ENCODE results near the gene COMMD1.
"Not testable (repeated sequence)": the region's sequence is repeated elsewhere in the genome, so short reads cannot be mapped to it uniquely, and the experiment has no call there.

Gene COMMD1

GRCh38 chr2:61924895-61925663, 19.6 kb downstream of the COMMD1 start:
- no peak for DNase-seq (ENCODE audit: low read depth, low spot score)

DNA sequence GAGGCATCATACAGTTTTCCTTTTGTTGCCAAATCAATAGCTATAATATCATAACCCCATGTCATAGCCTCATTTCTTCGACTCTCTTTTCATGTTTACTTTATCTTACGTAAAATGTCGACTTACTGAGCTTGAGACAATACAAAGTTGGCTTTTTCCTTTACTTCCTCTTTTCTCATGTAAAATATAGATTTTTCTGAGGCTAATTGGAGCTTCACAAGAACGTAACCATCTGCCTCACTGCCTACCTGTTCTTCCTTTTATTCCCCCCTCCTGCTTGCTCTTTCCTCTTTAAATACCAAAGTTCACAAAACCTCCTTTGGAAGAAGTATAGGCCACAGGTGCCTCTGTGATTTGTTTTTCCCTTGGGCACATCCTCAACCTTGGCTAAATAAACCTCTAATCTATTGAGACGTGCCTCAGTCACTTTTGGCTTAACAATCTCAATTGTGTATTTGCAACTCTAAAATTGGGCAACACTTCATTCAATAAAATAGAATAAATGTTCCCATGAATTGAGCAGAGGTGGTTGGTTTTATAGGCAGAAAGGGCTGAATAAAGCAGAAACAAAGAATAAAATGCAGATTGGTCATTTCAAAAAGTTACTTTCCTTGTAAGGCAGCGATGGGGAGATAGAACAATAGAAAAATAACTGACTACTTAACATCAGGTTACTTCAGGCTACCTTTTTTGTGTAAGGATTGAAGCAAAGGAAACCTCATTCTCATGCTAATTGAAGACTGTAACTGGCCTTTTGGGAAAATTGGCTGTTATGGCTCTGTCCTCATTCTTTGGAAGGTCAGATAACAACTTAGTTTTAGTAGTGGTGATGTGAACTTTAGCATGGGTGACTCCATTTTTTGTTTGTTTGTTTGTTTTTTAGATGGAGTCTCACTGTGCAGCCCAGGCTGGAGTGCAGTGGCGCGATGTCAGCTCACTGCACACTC, 21.3 kb downstream of the COMMD1 start:
- no peak for DNase-seq (ENCODE audit: low read depth, low spot score)

GRCh38 chr2:61928826-61929461, 23.5 kb downstream of the COMMD1 start:
- no peak for DNase-seq (ENCODE audit: low read depth, low spot score)

- DNase-seq (ENCODE audit: low read depth, low spot score) = no peak
Observed at GRCh38 chr2:61937098-61937497, 31.6 kb downstream of the COMMD1 start.

GRCh38 chr2:61937886-61938285, 32.4 kb downstream of the COMMD1 start:
- no peak for DNase-seq (ENCODE audit: low read depth, low spot score)

DNA sequence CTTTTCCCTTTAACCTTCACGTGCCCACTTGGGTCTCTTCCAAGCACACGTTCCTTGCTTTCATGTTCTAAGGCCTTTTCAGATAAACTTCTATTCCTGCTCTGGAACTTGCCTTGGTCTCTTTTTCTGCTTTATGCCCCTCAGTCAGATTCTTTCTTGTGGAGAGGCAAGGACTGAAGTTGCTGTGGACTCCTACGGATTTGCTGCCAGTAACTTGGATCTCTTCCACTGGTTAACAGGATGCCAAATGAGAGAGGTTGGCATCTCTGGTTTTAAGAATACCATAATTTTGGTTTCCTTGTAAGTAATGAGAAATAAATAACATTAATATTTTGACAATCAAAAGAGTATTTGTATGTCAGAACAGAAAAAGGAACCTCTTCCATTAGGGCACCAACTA, 33.0 kb downstream of the COMMD1 start:
- no peak for DNase-seq (ENCODE audit: low read depth, low spot score)

GRCh38 chr2:61943251-61943650, 37.8 kb downstream of the COMMD1 start:
- DNase-seq (ENCODE audit: low read depth, low spot score) = no peak

DNA sequence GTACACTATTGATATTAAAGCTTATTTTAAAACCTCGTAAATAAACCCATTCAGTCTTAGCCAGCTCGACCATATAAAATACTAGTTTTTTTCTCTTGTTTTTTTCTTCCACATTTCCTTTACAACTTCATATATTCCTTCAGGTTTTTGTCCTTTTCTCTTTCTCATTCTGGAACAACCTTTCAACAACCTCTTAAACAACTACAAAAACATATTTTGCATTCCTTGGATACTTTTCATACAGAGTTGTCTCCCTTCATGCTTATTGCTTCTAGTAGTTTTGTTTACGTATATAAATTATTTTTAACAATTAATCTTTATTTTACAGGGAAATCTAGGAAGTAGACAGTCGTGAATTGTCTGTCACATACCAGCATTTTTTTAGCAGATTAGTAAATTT, 41.2 kb downstream of the COMMD1 start:
- DNase-seq (ENCODE audit: low read depth, low spot score) = no peak

- no peak for DNase-seq (ENCODE audit: low read depth, low spot score)
Observed at GRCh38 chr2:61948661-61949457, 43.4 kb downstream of the COMMD1 start.

- DNase-seq (ENCODE audit: low read depth, low spot score) = no peak
Observed at GRCh38 chr2:61949458-61949713, 43.9 kb downstream of the COMMD1 start.

DNA sequence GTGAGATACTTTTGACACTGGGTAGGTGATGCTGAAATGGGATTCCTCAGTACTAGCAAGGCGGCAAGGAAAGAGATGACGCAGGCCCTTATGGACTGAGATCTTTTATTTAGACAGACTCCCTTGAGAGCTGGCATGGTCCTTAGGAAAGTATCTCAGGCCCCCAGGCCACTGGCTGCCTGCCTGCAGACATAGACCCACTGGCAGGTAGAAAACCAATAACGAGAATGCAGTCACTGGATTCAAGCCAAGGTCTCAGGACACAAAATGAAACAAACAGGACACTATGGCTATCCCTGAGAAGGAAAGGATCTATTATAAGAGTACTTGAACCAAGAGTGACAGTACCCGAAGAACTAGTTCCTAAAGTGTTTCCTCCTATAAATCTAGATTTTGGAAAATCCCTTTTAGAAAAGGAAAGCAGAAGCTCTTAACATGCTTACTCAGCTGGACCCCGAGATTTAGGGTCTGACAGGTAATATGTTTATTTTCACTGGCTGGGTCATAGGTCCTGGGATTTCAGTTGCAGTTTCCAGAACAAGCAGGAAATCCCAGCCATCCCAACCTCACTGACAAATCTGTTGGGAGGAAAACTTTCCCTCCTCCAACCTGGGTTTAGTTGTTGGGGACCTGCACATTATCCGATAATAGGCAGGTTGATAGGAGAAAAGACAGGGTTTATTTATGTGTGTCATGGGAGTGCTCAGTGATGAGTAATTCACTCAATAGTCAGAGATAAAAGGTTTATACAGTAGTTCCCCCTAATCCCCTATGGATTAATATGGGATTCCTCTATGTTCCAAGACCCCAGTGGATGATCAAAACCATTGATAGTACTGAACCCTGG, 44.5 kb downstream of the COMMD1 start:
- DNase-seq (ENCODE audit: low read depth, low spot score) = no peak

DNA sequence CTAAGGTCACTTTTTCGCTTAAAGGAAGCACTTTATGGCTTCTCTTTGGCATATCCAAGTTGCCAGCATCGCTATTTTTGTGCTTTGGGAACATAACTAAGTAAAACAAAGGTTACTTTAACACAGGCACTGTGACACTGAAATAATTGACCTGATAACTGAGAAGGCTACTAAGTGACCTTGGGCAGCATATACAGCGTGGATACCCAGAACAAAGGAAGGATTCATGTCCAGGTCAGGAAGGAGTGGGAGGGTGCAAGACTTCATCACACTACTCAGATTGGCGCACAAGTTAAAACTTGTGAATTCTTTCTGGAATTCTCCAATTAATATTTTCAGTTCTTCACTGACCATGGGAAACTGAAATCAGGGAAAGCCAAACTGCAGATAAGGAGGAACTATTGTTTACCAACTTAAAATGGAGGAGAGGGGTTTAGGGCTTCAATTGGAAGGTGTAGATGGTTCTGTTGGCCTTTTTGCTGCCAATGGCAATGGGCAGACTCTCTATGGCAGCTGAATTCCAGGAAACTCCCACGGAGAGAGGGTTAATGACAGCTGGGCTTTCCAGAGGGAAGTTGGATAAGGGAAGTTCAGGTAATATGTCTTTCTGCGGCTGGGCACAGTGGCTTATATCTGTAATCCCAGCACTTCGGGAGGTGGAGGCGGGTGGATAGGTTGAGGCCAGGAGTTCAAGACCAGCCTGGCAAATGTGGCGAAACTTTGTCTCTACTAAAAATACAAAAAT, 45.3 kb downstream of the COMMD1 start:
- no peak for DNase-seq (ENCODE audit: low read depth, low spot score)

- no peak for DNase-seq (ENCODE audit: low read depth, low spot score)
Observed at GRCh38 chr2:61951881-61952280, 46.4 kb downstream of the COMMD1 start.

- DNase-seq (ENCODE audit: low read depth, low spot score) = no peak
Observed at GRCh38 chr2:61952288-61952687, 46.8 kb downstream of the COMMD1 start.

DNA sequence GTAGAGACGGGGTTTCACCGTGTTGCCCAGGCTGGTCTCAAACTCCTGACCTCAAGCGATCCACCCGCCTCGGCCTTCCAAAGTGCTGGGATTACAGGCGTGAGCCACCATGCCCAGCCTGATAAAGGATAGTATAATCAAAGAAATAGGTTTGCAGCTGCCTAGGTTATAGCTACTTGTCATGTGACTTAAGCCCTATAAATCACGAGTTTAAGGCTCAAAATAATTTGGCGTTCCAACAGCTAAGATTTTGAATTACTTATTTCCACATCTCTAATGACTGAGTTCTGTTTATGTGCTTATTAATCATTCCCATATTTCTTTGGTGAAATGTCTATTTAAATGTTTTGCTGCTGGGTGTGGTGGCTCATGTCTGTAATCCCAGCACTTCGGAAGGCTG, 49.4 kb downstream of the COMMD1 start:
- DNase-seq (ENCODE audit: low read depth, low spot score) = not testable (repeated sequence)

GRCh38 chr2:61959381-61960293, 54.2 kb downstream of the COMMD1 start:
- DNase-seq (ENCODE audit: low read depth, low spot score) = no peak

DNA sequence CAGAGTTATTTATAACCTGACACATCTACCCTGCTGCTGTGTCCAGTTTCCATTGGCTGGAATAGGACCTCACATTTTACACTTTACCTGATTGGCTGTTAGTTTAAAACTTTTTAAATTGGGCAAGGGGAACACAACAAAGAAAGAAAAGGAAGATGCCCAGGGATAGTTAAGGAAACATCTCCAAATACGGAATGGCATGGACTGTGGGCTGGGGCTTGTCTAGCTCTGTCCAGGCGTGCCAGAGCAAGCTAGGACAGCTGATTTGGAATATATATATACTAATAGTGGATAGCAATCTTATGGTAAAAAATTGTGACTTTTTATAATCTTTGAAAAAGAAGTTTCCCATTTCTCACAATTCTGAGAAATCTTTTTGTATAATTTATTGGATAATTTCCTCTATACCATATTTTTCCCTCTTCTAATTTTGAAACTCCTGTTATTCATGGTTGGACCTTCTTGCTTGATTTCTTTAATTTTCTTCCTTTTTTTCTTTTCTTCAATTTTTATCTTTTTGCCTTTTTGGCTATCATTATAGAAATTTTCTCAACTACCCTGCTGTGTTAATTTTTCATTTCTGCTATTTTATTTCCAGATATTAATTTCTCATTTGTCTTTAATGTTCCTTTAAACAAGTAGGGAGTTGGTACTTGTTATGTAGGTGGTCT, 55.9 kb downstream of the COMMD1 start:
- no peak for DNase-seq (ENCODE audit: low read depth, low spot score)
